Measurements from ENCODE around the gene SKOR2. TPM values are rescaled to one million over a fixed set of nuclear protein-coding genes. Genes with fewer than 3 reads are reported as not detected.
A peak's percentile ranks its signal among the peaks of the same experiment; 100 is the strongest.
"Not testable (repeated sequence)": the region's sequence is repeated elsewhere in the genome, so short reads cannot be mapped to it uniquely, and the experiment has no call there.

SKOR2 gene
- total RNA-seq, 2 experiments from 2014 or later: not detected

DNA sequence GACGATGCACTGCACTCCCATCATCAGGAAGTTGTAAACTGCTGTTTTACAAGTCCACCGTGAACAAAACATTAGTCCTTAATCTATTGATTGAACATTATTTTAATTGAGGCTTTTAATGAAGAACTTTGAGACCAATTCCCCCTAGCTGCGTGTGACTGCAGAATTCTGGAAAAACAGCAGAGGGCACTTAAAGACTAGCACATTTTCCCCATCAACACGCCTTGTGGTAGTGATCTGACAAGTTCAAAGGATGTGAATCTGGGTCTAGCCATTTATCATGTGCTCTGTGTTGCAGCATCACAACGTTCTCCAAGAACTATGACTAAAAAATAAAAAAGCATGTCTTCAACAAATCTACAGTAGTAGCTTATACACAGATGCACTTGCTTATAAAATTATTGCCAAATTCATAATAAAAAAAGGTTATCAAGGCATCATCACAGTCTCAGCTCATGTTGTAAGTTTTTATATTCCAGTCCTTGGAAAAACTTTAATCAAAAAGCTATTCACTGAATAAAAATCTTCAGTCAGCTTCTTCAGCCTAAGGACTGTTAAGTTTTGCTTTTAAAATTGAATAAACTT lies 35.8 kb downstream of the SKOR2 start:
- CTCF ChIA-PET: interaction anchor here (0.6 to 3.2 kb wide), 15 partner anchors 11 to 546 kb away, joined by 3 to 24 read pairs (median 4); no protein-coding TSS in a partner anchor
- no peak overlapping the region for H3K27ac Mint-ChIP-seq
- no peaks in the 10 kb centered on the region for H3K36me3 Mint-ChIP-seq (ENCODE audit: low read depth)
- H3K4me3 Mint-ChIP-seq: no peak overlapping the region
- peaks cover 24% of the 10 kb centered on the region for H3K27me3 Mint-ChIP-seq (ENCODE audit: low read depth)
- peak; percentile 53 for DNase-seq
- intact Hi-C loops (cut with micrococcal nuclease): loop anchor here (1.0 to 10.0 kb wide), 4 partner anchors 67 to 534 kb away; no protein-coding TSS in a partner anchor
- H3K4me1 Mint-ChIP-seq (ENCODE audit: low read depth): no peaks in the 10 kb centered on the region
- H3K9me3 Mint-ChIP-seq: no peaks in the 10 kb centered on the region

DNA sequence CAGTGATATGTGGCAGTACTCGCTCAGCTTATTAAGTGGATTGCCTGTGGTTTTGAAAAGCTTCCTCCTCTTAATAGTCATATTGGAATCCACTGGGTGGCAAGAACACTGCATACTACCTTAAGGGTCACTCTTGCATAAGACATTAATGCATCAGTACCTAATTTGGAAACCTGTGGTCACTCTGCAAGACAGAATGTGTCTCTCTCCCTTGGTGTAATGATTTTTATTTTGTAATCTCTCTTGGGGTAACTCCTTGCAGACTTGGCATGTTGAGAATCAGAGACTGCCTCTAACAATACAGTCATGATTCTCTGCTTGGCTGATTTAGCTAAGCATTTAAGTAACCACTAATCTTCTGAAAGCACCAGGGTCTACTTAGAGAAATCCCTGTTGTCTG lies 42.3 kb downstream of the SKOR2 start:
- no peaks in the 10 kb centered on the region for H3K9me3 Mint-ChIP-seq
- CTCF ChIA-PET: interaction anchor here (0.7 to 1.5 kb wide), 3 partner anchors 110 to 159 kb away, joined by 3 to 7 read pairs (median 4); no protein-coding TSS in a partner anchor
- H3K4me1 Mint-ChIP-seq (ENCODE audit: low read depth): no peaks in the 10 kb centered on the region
- no peak for DNase-seq
- H3K36me3 Mint-ChIP-seq (ENCODE audit: low read depth): no peaks in the 10 kb centered on the region
- H3K4me3 Mint-ChIP-seq: no peak overlapping the region
- no peak overlapping the region for H3K27ac Mint-ChIP-seq
- intact Hi-C loops (cut with micrococcal nuclease): no loop called here
- peaks cover 20% of the 10 kb centered on the region for H3K27me3 Mint-ChIP-seq (ENCODE audit: low read depth)

DNA sequence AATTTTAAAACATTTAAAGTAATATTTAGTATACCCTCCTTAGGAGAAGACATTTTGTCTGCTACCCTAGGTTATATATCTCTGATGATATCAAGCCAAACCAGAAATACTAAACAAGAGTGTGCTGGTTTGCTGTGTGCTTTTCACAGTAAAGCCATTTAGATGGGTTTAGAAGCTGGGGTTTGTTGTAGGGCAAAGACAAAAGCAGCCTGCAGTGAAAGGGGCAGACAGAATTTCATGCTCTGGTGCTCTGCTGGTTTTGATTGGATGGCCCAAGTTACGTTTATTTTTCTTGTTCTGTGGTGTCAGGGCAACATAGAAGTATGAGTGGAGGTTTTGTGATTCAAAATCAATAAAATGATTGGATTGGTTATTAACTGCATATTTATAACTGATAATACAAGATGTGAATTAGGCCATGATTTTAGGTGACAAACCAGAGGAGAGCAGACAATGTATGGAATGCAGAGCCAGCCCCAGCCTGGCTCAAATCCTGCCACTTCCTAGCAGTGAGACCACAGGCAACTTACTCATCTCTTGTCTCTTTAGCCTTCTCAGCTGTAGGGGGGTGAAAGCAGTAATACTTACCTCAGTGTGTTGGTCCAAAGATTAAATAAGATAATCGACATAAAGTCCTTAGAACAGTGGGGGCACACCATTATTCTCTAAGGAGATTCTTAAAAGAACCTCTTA lies 44.4 kb downstream of the SKOR2 start:
- CTCF ChIA-PET: interaction anchor here (0.7 to 1.3 kb wide), 3 partner anchors 93 to 157 kb away, joined by 3 read pairs; no protein-coding TSS in a partner anchor
- no peak overlapping the region for H3K27ac Mint-ChIP-seq
- peaks cover 10% of the 10 kb centered on the region for H3K27me3 Mint-ChIP-seq (ENCODE audit: low read depth)
- no peaks in the 10 kb centered on the region for H3K9me3 Mint-ChIP-seq
- H3K36me3 Mint-ChIP-seq (ENCODE audit: low read depth): no peaks in the 10 kb centered on the region
- intact Hi-C loops (cut with micrococcal nuclease): no loop called here
- H3K4me1 Mint-ChIP-seq (ENCODE audit: low read depth): no peaks in the 10 kb centered on the region
- no peak for DNase-seq
- no peak overlapping the region for H3K4me3 Mint-ChIP-seq

DNA sequence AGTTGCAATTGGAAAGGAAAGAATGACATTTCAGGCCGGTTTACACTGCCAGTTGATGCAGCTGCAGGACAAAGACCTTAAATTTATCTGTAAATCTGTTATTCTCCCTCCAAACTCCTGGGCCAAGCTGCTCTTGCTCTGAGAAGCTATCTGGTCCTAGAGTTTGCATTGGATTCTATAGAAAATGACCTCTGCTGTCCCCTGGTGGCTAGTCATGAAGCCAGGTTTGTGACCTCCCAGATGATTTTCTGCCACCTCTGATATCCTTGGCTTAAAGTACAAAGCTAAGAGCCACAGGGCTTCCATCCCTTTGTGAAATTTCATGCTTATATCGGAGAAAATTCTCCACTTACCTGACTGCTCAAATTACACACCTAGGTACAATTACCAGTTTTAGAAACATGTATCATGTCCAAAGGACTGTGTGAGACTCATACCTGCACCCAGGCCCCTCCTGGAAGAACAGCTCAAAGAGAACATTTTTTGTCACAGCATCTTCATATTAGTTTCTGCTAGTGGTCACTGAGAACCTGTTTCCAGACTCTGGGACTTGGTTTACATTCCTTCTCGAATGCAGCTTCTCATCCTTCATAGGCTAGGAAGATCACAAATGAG lies 46.4 kb downstream of the SKOR2 start:
- Mint-ChIP-seq H3K4me1 (ENCODE audit: low read depth) (no peaks in the 10 kb centered on the region), H3K27ac (no peak overlapping the region), H3K27me3 (ENCODE audit: low read depth) (peaks cover 4% of the 10 kb centered on the region), H3K36me3 (ENCODE audit: low read depth) (no peaks in the 10 kb centered on the region), H3K9me3 (no peaks in the 10 kb centered on the region), H3K4me3 (no peak overlapping the region)
- peak; percentile 58 for DNase-seq
- intact Hi-C loops (cut with micrococcal nuclease): loop anchor here (1.0 kb wide), 2 partner anchors 105 to 155 kb away; no protein-coding TSS in a partner anchor
- CTCF ChIA-PET: interaction anchor here (0.6 to 3.9 kb wide), 31 partner anchors 10 to 1297 kb away, joined by 3 to 63 read pairs (median 4); partner anchors contain the start of gene HDHD2

DNA sequence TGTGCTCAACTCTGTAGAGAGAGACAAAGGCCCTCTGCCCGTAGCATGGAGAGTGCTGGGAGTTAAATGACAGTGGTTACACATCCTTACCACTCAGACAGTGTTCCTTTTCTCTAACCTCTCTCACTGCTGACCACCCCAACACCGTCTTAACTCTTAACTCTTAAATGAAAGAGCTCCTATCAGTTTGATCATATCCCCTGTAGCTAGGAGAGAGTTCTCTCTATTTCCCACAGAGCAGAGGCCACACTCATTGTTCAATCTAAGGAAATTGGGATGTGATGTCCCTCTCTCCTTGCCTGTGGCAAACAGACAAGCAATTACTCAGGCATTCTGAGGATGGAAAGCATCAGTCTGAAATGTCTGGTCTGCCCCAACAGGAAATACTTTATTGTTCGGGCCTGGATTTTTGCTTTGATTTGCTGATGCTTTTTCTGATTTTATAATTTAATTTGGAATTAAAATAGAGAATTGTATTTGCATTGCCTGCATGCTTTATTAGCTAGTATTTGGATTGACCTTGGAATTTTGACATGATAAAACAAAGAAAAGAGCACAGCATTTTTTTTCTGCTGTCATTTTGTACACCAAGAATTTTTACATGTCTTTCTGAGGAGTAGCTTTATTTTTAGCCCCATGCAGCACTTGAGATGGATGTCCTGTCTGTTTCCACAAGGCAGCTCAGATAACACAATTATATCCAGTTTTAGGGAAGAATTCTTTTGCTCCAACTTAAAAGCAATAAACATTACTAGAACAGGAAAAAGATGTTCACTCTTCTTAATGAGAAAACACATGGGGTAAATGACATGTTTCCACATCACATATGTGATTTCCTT lies 47.6 kb downstream of the SKOR2 start:
- no peak overlapping the region for H3K27ac Mint-ChIP-seq
- H3K9me3 Mint-ChIP-seq: no peaks in the 10 kb centered on the region
- no peak overlapping the region for H3K4me3 Mint-ChIP-seq
- DNase-seq: no peak
- peaks cover 2% of the 10 kb centered on the region for H3K27me3 Mint-ChIP-seq (ENCODE audit: low read depth)
- CTCF ChIA-PET: interaction anchor here (0.9 to 3.9 kb wide), 18 partner anchors 9 to 154 kb away, joined by 3 to 63 read pairs (median 6); no protein-coding TSS in a partner anchor
- H3K4me1 Mint-ChIP-seq (ENCODE audit: low read depth): no peaks in the 10 kb centered on the region
- intact Hi-C loops (cut with micrococcal nuclease): no loop called here
- H3K36me3 Mint-ChIP-seq (ENCODE audit: low read depth): no peaks in the 10 kb centered on the region

DNA sequence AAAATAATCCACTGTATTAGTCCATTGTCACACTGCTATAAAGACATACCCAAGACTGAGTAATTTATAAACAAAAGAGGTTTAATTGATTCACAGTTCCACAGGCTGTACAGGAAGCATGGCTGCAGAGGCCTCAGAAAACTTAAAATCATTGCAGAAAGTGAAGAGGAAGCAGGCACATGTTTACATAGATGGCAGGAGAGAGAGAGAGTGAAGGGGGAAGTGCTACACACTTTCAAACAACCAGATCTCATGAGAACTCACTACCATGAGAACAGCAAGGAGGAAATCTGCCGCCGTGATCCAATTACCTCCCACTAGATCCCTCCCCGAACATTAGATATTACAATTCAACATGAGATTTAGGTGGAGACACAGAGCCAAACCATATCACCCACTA lies 55.5 kb downstream of the SKOR2 start:
- H3K4me1 Mint-ChIP-seq (ENCODE audit: low read depth); H3K4me3 Mint-ChIP-seq; H3K9me3 Mint-ChIP-seq; intact Hi-C loops (cut with micrococcal nuclease); DNase-seq; H3K27ac Mint-ChIP-seq; H3K36me3 Mint-ChIP-seq (ENCODE audit: low read depth): not testable (repeated sequence)
- CTCF ChIA-PET: interaction anchor here (0.6 to 2.2 kb wide), 2 partner anchors 9 to 92 kb away, joined by 3 to 16 read pairs; no protein-coding TSS in a partner anchor
- H3K27me3 Mint-ChIP-seq (ENCODE audit: low read depth): peaks cover 15% of the 10 kb centered on the region

DNA sequence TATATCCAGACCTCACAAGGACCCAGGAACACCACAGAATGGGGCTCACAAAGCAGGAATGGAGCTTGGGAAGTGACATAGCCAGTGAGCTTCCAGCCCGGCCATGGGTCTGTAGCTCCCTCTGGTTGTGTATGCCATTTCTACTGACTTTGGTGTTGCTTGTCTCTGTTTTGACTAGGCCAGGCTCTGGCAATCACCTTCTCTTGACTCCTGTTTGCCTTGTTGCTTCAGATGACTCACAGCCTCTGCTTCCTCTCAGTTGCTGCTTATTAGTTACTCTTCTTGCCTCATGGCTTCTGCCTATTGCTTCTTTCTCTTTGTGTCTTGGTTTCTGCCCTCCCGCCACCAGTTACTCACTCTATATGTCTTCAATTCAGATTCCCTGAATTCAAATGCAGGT lies 59.5 kb downstream of the SKOR2 start:
- intact Hi-C loops (cut with micrococcal nuclease): loop anchor here (1.0 to 5.0 kb wide), 2 partner anchors 42 to 70 kb away; partner anchors contain the start of gene HDHD2
- DNase-seq: peak; percentile 21
- H3K27me3 Mint-ChIP-seq (ENCODE audit: low read depth): peaks cover 15% of the 10 kb centered on the region
- H3K9me3 Mint-ChIP-seq: no peaks in the 10 kb centered on the region
- H3K4me1 Mint-ChIP-seq (ENCODE audit: low read depth): peaks cover 2% of the 10 kb centered on the region
- CTCF ChIA-PET: interaction anchor here (0.8 to 1.4 kb wide), 2 partner anchors 50 to 92 kb away, joined by 3 read pairs; no protein-coding TSS in a partner anchor
- no peak overlapping the region for H3K27ac Mint-ChIP-seq
- no peaks in the 10 kb centered on the region for H3K36me3 Mint-ChIP-seq (ENCODE audit: low read depth)
- no peak overlapping the region for H3K4me3 Mint-ChIP-seq

DNA sequence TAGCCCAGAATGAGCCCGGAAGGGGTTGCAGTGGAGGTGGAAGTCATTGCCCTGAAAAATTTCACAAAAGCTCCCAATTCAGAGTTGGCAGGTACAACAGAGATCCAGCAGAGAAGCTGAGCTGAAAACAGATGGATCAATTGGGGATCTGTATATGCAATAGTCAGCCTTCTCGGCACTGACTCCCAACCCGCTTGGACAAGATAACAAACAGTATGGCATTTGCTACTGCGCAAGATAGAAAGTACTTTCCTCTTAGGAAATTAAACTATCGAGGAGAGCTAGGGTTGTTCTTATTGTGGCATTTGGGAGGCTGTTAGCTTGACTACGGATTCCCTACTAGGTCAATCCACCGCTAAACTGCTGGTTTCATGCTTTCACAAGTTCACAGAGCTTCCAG lies 63.7 kb downstream of the SKOR2 start:
- intact Hi-C loops (cut with micrococcal nuclease): no loop called here
- CTCF ChIA-PET: interaction anchor here (0.6 to 1.8 kb wide), 3 partner anchors 17 to 88 kb away, joined by 3 to 6 read pairs (median 3); no protein-coding TSS in a partner anchor
- H3K27me3 Mint-ChIP-seq (ENCODE audit: low read depth): peaks cover 12% of the 10 kb centered on the region

DNA sequence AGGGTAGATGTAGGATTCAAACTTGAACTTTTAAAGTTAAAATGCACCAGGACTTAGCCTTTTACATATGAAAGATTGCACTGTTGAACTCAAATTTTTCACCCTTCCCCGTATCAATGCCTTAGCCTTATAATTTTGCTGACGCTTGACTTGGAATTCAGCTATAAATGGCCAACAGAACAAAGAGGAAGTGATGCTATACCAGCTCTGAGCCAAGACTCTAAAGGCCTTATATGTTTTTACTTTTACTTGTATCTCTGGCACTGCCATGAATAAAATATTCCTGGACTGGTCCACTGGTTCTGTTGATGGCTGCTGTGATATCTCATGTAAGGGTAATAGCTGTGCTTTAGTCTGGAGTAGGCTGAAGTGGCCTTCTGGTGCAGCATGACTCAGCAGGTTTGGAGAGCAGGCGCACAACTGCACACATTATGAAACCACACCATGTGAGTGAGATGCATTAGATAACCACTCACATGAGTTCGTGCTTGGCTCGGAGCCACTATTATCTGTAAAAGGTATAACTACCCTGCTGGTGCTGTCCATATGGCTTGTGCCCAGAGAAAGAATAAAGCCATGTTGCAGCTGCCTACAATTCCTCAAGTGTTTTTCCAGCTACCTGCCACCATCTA lies 66.9 kb downstream of the SKOR2 start:
- DNase-seq: peak; percentile 27
- H3K36me3 Mint-ChIP-seq (ENCODE audit: low read depth): peaks cover 5% of the 10 kb centered on the region
- H3K27me3 Mint-ChIP-seq (ENCODE audit: low read depth): peaks cover 3% of the 10 kb centered on the region
- H3K9me3 Mint-ChIP-seq: peaks cover 18% of the 10 kb centered on the region
- no peak overlapping the region for H3K27ac Mint-ChIP-seq
- H3K4me1 Mint-ChIP-seq (ENCODE audit: low read depth): no peaks in the 10 kb centered on the region
- CTCF ChIA-PET: interaction anchor here (0.6 to 1.8 kb wide), 3 partner anchors 11 to 81 kb away, joined by 3 to 10 read pairs (median 3); no protein-coding TSS in a partner anchor
- intact Hi-C loops (cut with micrococcal nuclease): no loop called here
- H3K4me3 Mint-ChIP-seq: no peak overlapping the region

More for the DNA sequence above, 63.7 kb downstream of the SKOR2 start:
- no peak for DNase-seq
- no peak overlapping the region for H3K27ac Mint-ChIP-seq
- peaks cover 18% of the 10 kb centered on the region for H3K9me3 Mint-ChIP-seq
- no peak overlapping the region for H3K4me3 Mint-ChIP-seq
- peaks cover 5% of the 10 kb centered on the region for H3K36me3 Mint-ChIP-seq (ENCODE audit: low read depth)
- no peaks in the 10 kb centered on the region for H3K4me1 Mint-ChIP-seq (ENCODE audit: low read depth)

DNA sequence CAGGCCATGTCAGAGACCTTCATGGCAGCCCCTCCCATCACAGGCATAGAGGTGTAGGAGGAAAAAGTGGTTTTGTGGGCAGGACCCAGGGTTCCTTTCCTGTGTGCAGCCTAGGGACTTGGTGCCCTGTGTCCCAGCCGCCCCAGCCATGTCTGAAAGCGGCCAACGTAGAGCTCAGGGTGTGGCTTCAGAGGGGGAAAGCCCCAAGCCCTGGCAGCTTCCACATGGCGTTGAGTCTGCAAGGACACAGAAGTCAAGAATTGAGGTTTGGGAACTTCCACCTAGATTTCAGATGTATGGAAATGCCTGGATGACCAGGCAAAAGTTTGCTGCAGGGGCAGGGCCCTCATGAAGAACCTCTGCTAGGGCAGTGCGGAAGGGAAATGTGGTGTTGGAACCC lies 69.3 kb downstream of the SKOR2 start:
- CTCF ChIA-PET; intact Hi-C loops (cut with micrococcal nuclease); H3K27ac Mint-ChIP-seq; H3K36me3 Mint-ChIP-seq (ENCODE audit: low read depth); H3K27me3 Mint-ChIP-seq (ENCODE audit: low read depth); DNase-seq; H3K4me1 Mint-ChIP-seq (ENCODE audit: low read depth); H3K4me3 Mint-ChIP-seq: not testable (repeated sequence)
- peaks cover 18% of the 10 kb centered on the region for H3K9me3 Mint-ChIP-seq

DNA sequence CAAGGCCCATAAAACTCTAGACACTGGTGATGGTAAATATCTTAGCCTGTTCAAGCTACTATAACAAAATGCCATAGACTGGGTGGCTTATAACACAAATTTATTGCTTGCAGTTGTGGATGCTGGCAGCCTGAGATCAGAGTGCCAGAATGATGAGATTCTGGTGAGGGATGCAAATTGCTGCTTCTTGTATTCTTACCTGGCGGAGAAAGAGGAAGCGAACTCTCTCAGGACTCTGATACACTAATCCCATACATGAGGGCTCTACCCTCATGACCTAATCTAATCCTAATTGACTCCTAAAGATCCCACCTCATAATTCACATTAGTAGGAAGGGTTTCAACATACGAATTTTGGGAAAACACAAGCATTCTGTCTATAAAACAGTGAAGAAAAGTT lies 70.7 kb downstream of the SKOR2 start:
- CTCF ChIA-PET: interaction anchor here (1.4 kb wide), 1 partner anchor 24 kb away, joined by 3 read pairs; no protein-coding TSS in a partner anchor
- Mint-ChIP-seq H3K9me3 (peaks cover 15% of the 10 kb centered on the region), H3K27ac (no peak overlapping the region), H3K4me1 (ENCODE audit: low read depth) (no peaks in the 10 kb centered on the region), H3K27me3 (ENCODE audit: low read depth) (no peaks in the 10 kb centered on the region), H3K36me3 (ENCODE audit: low read depth) (peaks cover 3% of the 10 kb centered on the region), H3K4me3 (no peak overlapping the region)
- no peak for DNase-seq
- intact Hi-C loops (cut with micrococcal nuclease): no loop called here
